Activated CD8-positive, alpha-beta T cell treated with anti-CD3 and anti-CD28 coated beads, Interleukin-2, amount 10 ng/mL, durations not matched to agents 7 days and 5 days (primary cell): ENCODE measurements around the gene KRT26. TPM values are rescaled to one million over a fixed set of nuclear protein-coding genes. Genes with fewer than 3 reads are reported as not detected.
A peak's percentile ranks its signal among the peaks of the same experiment; 100 is the strongest.

ENCODE experiments used
- ATAC-seq: fragments of 150-1000 bp; cut with Tn5 transposase; one replicate; pipeline ENCODE4 v1.10.0; 2021; ENCODE audit warnings: moderate library complexity
- CTCF ChIA-PET: fragments of 350-600 bp; sonication (Branson Sonifier 250); formaldehyde crosslinking; loops from one replicate; lab custom pipeline; 2021; ENCODE audit warnings: antibody characterized with exemption; lab: Charles Lee
- POLR2A ChIA-PET: fragments of 350-600 bp; sonication (Branson Sonifier 250); formaldehyde crosslinking; loops from one replicate; lab custom pipeline; 2021; ENCODE audit warnings: antibody characterized with exemption; lab: Charles Lee
- DNase-seq: peaks from one replicate; pipeline ENCODE4 v3.0.0-alpha.2; 2020
- H3K27ac Mint-ChIP-seq: one replicate; pipeline ENCODE4 v1.8.0; 2021; ENCODE audit warnings: mild to moderate bottlenecking, mixed read lengths
- H3K27me3 Mint-ChIP-seq: one replicate; pipeline ENCODE4 v1.8.0; 2021; ENCODE audit warnings: low read depth, mixed read lengths
- H3K36me3 Mint-ChIP-seq: one replicate; pipeline ENCODE4 v1.8.0; 2021; ENCODE audit warnings: low read depth, mixed read lengths
- H3K4me1 Mint-ChIP-seq: one replicate; pipeline ENCODE4 v1.8.0; 2021; ENCODE audit warnings: low read depth, mixed read lengths
- H3K4me3 Mint-ChIP-seq: one replicate; pipeline ENCODE4 v1.8.0; 2021; ENCODE audit warnings: mild to moderate bottlenecking, mixed read lengths
- H3K9me3 Mint-ChIP-seq: one replicate; pipeline ENCODE4 v1.8.0; 2022; ENCODE audit warnings: mixed read lengths; ENCODE audit not compliant: insufficient read depth
- total RNA-seq, 2 experiments: library from RNA; stranded (reverse); gene quantifications; one replicate each; pipeline ENCODE4 v1.2.3, GENCODE V29; 2021

KRT26 gene
- total RNA-seq, 2 experiments from 2014 or later, result not detected

GRCh38 chr17:40813804-40814203 lies 41.8 kb upstream of the KRT26 start:
- no peaks in the 10 kb centered on the region for H3K9me3 Mint-ChIP-seq
- H3K27ac Mint-ChIP-seq, result no peak overlapping the region
- H3K36me3 Mint-ChIP-seq, result peaks cover 18% of the 10 kb centered on the region
- H3K4me3 Mint-ChIP-seq, result no peak overlapping the region
- ATAC-seq, result no peak
- ChIA-PET POLR2A (no interaction called here), CTCF (no interaction called here)
- no peak for DNase-seq
- H3K27me3 Mint-ChIP-seq, result peaks cover 36% of the 10 kb centered on the region
- H3K4me1 Mint-ChIP-seq, result peaks cover 10% of the 10 kb centered on the region

- Mint-ChIP-seq H3K9me3 (no peaks in the 10 kb centered on the region), H3K4me1 (peaks cover 5% of the 10 kb centered on the region), H3K27me3 (peaks cover 43% of the 10 kb centered on the region), H3K36me3 (peaks cover 10% of the 10 kb centered on the region), H3K27ac (no peak overlapping the region), H3K4me3 (no peak overlapping the region)
- DNase-seq (no peak), ATAC-seq (no peak)
- ChIA-PET CTCF (interaction anchor here (0.8 kb wide), 1 partner anchor 9 kb away, joined by 3 read pairs; no protein-coding TSS in a partner anchor), POLR2A (no interaction called here)
These were observed 40.6 kb upstream of the KRT26 start for GRCh38 chr17:40812639-40813038.

- CTCF ChIA-PET, result no interaction called here
- no peak for ATAC-seq
- no peak overlapping the region for H3K4me3 Mint-ChIP-seq
- no peaks in the 10 kb centered on the region for H3K9me3 Mint-ChIP-seq
- no peak for DNase-seq
- peaks cover 58% of the 10 kb centered on the region for H3K27me3 Mint-ChIP-seq
- POLR2A ChIA-PET, result no interaction called here
- no peaks in the 10 kb centered on the region for H3K36me3 Mint-ChIP-seq
- no peak overlapping the region for H3K27ac Mint-ChIP-seq
- H3K4me1 Mint-ChIP-seq, result no peaks in the 10 kb centered on the region
These were observed 38.5 kb upstream of the KRT26 start for GRCh38 chr17:40810494-40810893.

GRCh38 chr17:40809721-40810421 lies 37.9 kb upstream of the KRT26 start:
- CTCF ChIA-PET, result interaction anchor here (1.1 kb wide), 1 partner anchor 739 kb away, joined by 3 read pairs; no protein-coding TSS in a partner anchor
- no peaks in the 10 kb centered on the region for H3K4me1 Mint-ChIP-seq

GRCh38 chr17:40806131-40806530 lies 34.1 kb upstream of the KRT26 start:
- POLR2A ChIA-PET, result no interaction called here
- H3K27ac Mint-ChIP-seq, result no peak overlapping the region
- H3K4me1 Mint-ChIP-seq, result peaks cover 3% of the 10 kb centered on the region
- H3K4me3 Mint-ChIP-seq, result no peak overlapping the region
- no peak for DNase-seq
- no peaks in the 10 kb centered on the region for H3K36me3 Mint-ChIP-seq
- CTCF ChIA-PET, result interaction anchor here (1.0 to 2.5 kb wide), 4 partner anchors 13 to 857 kb away, joined by 3 to 9 read pairs (median 5); no protein-coding TSS in a partner anchor
- H3K27me3 Mint-ChIP-seq, result peaks cover 55% of the 10 kb centered on the region
- no peaks in the 10 kb centered on the region for H3K9me3 Mint-ChIP-seq
- no peak for ATAC-seq

More at GRCh38 chr17:40809721-40810421, 37.9 kb upstream of the KRT26 start:
- H3K4me3 Mint-ChIP-seq, result no peak overlapping the region
- POLR2A ChIA-PET, result no interaction called here
- H3K9me3 Mint-ChIP-seq, result no peaks in the 10 kb centered on the region
- no peak overlapping the region for H3K27ac Mint-ChIP-seq
- DNase-seq (no peak), ATAC-seq (no peak)
- H3K36me3 Mint-ChIP-seq, result no peaks in the 10 kb centered on the region
- H3K27me3 Mint-ChIP-seq, result peaks cover 63% of the 10 kb centered on the region

- DNase-seq (peak; percentile 84), ATAC-seq (peak; percentile 90)
- H3K36me3 Mint-ChIP-seq, result no peaks in the 10 kb centered on the region
- H3K9me3 Mint-ChIP-seq, result no peaks in the 10 kb centered on the region
- H3K27ac Mint-ChIP-seq, result no peak overlapping the region
- H3K4me3 Mint-ChIP-seq, result no peak overlapping the region
- H3K4me1 Mint-ChIP-seq, result peaks cover 3% of the 10 kb centered on the region
- ChIA-PET CTCF (interaction anchor here (0.7 to 1.9 kb wide), 13 partner anchors 12 to 862 kb away, joined by 3 to 6 read pairs (median 4); no protein-coding TSS in a partner anchor), POLR2A (no interaction called here)
- peaks cover 42% of the 10 kb centered on the region for H3K27me3 Mint-ChIP-seq
These were observed 31.6 kb upstream of the KRT26 start for GRCh38 chr17:40803617-40804082.

- DNase-seq (no peak), ATAC-seq (no peak)
- Mint-ChIP-seq H3K27me3 (peaks cover 28% of the 10 kb centered on the region), H3K27ac (no peak overlapping the region), H3K9me3 (no peaks in the 10 kb centered on the region), H3K4me1 (peaks cover 3% of the 10 kb centered on the region), H3K36me3 (no peaks in the 10 kb centered on the region), H3K4me3 (no peak overlapping the region)
- ChIA-PET POLR2A (no interaction called here), CTCF (no interaction called here)
These were observed 29.2 kb upstream of the KRT26 start for GRCh38 chr17:40801157-40801556.

GRCh38 chr17:40800381-40800780 lies 28.4 kb upstream of the KRT26 start:
- H3K4me1 Mint-ChIP-seq, result peaks cover 3% of the 10 kb centered on the region
- ChIA-PET POLR2A (no interaction called here), CTCF (no interaction called here)
- ATAC-seq (no peak), DNase-seq (no peak)
- no peak overlapping the region for H3K4me3 Mint-ChIP-seq
- H3K27me3 Mint-ChIP-seq, result peaks cover 32% of the 10 kb centered on the region
- no peak overlapping the region for H3K27ac Mint-ChIP-seq
- no peaks in the 10 kb centered on the region for H3K9me3 Mint-ChIP-seq
- no peaks in the 10 kb centered on the region for H3K36me3 Mint-ChIP-seq

GRCh38 chr17:40799859-40800258 lies 27.9 kb upstream of the KRT26 start, which contains the start of gene KRT28:
Gene KRT28, minus strand, starts transcription at chr17:40799959. Its CDS starts 66 bp downstream, at chr17:40799893.
- Mint-ChIP-seq H3K27me3 (peaks cover 27% of the 10 kb centered on the region), H3K9me3 (no peaks in the 10 kb centered on the region), H3K4me1 (peaks cover 3% of the 10 kb centered on the region), H3K27ac (no peak within 1 kb of the TSS), H3K36me3 (no peaks in the 10 kb centered on the region), H3K4me3 (no peak within 1 kb of the TSS)
- ChIA-PET CTCF (no interaction called here), POLR2A (no interaction called here)
- DNase-seq (no peak), ATAC-seq (no peak)

GRCh38 chr17:40796846-40797245 lies 24.8 kb upstream of the KRT26 start:
- no peak for ATAC-seq
- H3K4me3 Mint-ChIP-seq, result no peak overlapping the region
- H3K27ac Mint-ChIP-seq, result no peak overlapping the region
- no peaks in the 10 kb centered on the region for H3K4me1 Mint-ChIP-seq
- DNase-seq, result no peak
- CTCF ChIA-PET, result no interaction called here
- POLR2A ChIA-PET, result no interaction called here
- H3K27me3 Mint-ChIP-seq, result peaks cover 25% of the 10 kb centered on the region
- H3K36me3 Mint-ChIP-seq, result no peaks in the 10 kb centered on the region
- H3K9me3 Mint-ChIP-seq, result no peaks in the 10 kb centered on the region

- ChIA-PET CTCF (no interaction called here), POLR2A (no interaction called here)
- ATAC-seq (no peak), DNase-seq (no peak)
- Mint-ChIP-seq H3K4me3 (no peak overlapping the region), H3K36me3 (no peaks in the 10 kb centered on the region), H3K9me3 (no peaks in the 10 kb centered on the region), H3K27me3 (peaks cover 25% of the 10 kb centered on the region), H3K4me1 (no peaks in the 10 kb centered on the region), H3K27ac (no peak overlapping the region)
These were observed 23.1 kb upstream of the KRT26 start for GRCh38 chr17:40795019-40795667.

- DNase-seq (no peak), ATAC-seq (no peak)
- Mint-ChIP-seq H3K36me3 (no peaks in the 10 kb centered on the region), H3K4me1 (no peaks in the 10 kb centered on the region), H3K9me3 (no peaks in the 10 kb centered on the region), H3K27me3 (peaks cover 24% of the 10 kb centered on the region), H3K27ac (no peak overlapping the region), H3K4me3 (no peak overlapping the region)
- CTCF ChIA-PET, result no interaction called here
- POLR2A ChIA-PET, result no interaction called here
These were observed 22.5 kb upstream of the KRT26 start for GRCh38 chr17:40794466-40794865.
